ENCODE results near the gene NF1.

NF1 gene

GRCh38 chr17:31062346-31062745, 32.4 kb upstream of the NF1 start:
- H3K9me3 ChIP-seq (ENCODE audit: control insufficient read depth, low read length) = no peaks in the 10 kb centered on the region
- no peaks in the 10 kb centered on the region for H3K36me3 ChIP-seq (ENCODE audit: control insufficient read depth in 1 of 2, insufficient read depth in 2 of 2, low read depth in 1 of 2, low read length in 2 of 2)
- 100% methylated on average over 3 of the region's 3 CpGs for WGBS
- H3K4me3 ChIP-seq (ENCODE audit: insufficient read depth in 1 of 2, low read depth in 1 of 2, low read length in 2 of 2) = no peak overlapping the region
- no peak overlapping the region for H2AK5ac ChIP-seq (ENCODE audit: low read length, severe bottlenecking)
- no peak overlapping the region for H2BK15ac ChIP-seq (ENCODE audit: low read depth, poor library complexity, severe bottlenecking)
- H3K79me1 ChIP-seq (replicated peaks; ENCODE audit: low read length, poor library complexity, severe bottlenecking) = no peaks in the 10 kb centered on the region
- no peaks in the 10 kb centered on the region for H3K4me1 ChIP-seq (ENCODE audit: control insufficient read depth, insufficient read depth, low read depth, low read length)
- H3K27ac ChIP-seq (ENCODE audit: low read length, poor library complexity, severe bottlenecking) = no peak overlapping the region
- H3K23ac ChIP-seq (ENCODE audit: low read length in 2 of 2) = no peak overlapping the region
- H3K27me3 ChIP-seq (ENCODE audit: control insufficient read depth in 1 of 2, insufficient read depth in 1 of 2, low read length in 2 of 2) = peaks cover 0 to 3% of the 10 kb centered on the region in 2 experiments
- H2AFZ ChIP-seq (ENCODE audit: low read depth, low read length) = no peak overlapping the region
- no peak overlapping the region for H3K4me2 ChIP-seq (ENCODE audit: low read length, poor library complexity, severe bottlenecking)
- no peak overlapping the region for H2BK120ac ChIP-seq (ENCODE audit: low read depth, low read length)
- no peak overlapping the region for H2BK12ac ChIP-seq (ENCODE audit: low read length in 2 of 2)
- H3K9ac ChIP-seq (ENCODE audit: low read length) = no peak overlapping the region
- H2BK5ac ChIP-seq (ENCODE audit: low read depth, low read length, poor library complexity, severe bottlenecking) = no peak overlapping the region
- no peak overlapping the region for H3K4ac ChIP-seq (ENCODE audit: low read depth in 1 of 2, low read length in 2 of 2)
- H4K91ac ChIP-seq (ENCODE audit: low read length) = no peak overlapping the region
- DNase-seq = no peak
- H3K18ac ChIP-seq (ENCODE audit: low read depth in 1 of 2, low read length in 2 of 2) = no peak overlapping the region
- no peak overlapping the region for H4K8ac ChIP-seq (ENCODE audit: low read length)
- no peak overlapping the region for H3K14ac ChIP-seq (ENCODE audit: low read length in 2 of 2)

- WGBS = 100% methylated on average over 1 of the region's 2 CpGs
- H4K91ac ChIP-seq (ENCODE audit: low read length) = no peak overlapping the region
- no peak overlapping the region for H2AK5ac ChIP-seq (ENCODE audit: low read length, severe bottlenecking)
- H3K18ac ChIP-seq (ENCODE audit: low read depth in 1 of 2, low read length in 2 of 2) = no peak overlapping the region
- H3K4me1 ChIP-seq (ENCODE audit: control insufficient read depth, insufficient read depth, low read depth, low read length) = peaks cover 3% of the 10 kb centered on the region
- H3K9ac ChIP-seq (ENCODE audit: low read length) = no peak overlapping the region
- H2BK120ac ChIP-seq (ENCODE audit: low read depth, low read length) = no peak overlapping the region
- no peak overlapping the region for H3K4me3 ChIP-seq (ENCODE audit: insufficient read depth in 1 of 2, low read depth in 1 of 2, low read length in 2 of 2)
- H2BK12ac ChIP-seq (ENCODE audit: low read length in 2 of 2) = no peak overlapping the region
- H3K23ac ChIP-seq (ENCODE audit: low read length in 2 of 2) = no peak overlapping the region
- no peak for DNase-seq
- no peaks in the 10 kb centered on the region for H3K36me3 ChIP-seq (ENCODE audit: control insufficient read depth in 1 of 2, insufficient read depth in 2 of 2, low read depth in 1 of 2, low read length in 2 of 2)
- H3K27ac ChIP-seq (ENCODE audit: low read length, poor library complexity, severe bottlenecking) = no peak overlapping the region
- H2BK15ac ChIP-seq (ENCODE audit: low read depth, poor library complexity, severe bottlenecking) = no peak overlapping the region
- H3K9me3 ChIP-seq (ENCODE audit: control insufficient read depth, low read length) = no peaks in the 10 kb centered on the region
- H2BK5ac ChIP-seq (ENCODE audit: low read depth, low read length, poor library complexity, severe bottlenecking) = no peak overlapping the region
- no peak overlapping the region for H3K4me2 ChIP-seq (ENCODE audit: low read length, poor library complexity, severe bottlenecking)
- no peak overlapping the region for H3K14ac ChIP-seq (ENCODE audit: low read length in 2 of 2)
- no peak overlapping the region for H3K4ac ChIP-seq (ENCODE audit: low read depth in 1 of 2, low read length in 2 of 2)
- H2AFZ ChIP-seq (ENCODE audit: low read depth, low read length) = no peak overlapping the region
- H4K8ac ChIP-seq (ENCODE audit: low read length) = no peak overlapping the region
- H3K27me3 ChIP-seq (ENCODE audit: control insufficient read depth in 1 of 2, insufficient read depth in 1 of 2, low read length in 2 of 2) = no peaks in the 10 kb centered on the region
- H3K79me1 ChIP-seq (replicated peaks; ENCODE audit: low read length, poor library complexity, severe bottlenecking) = no peaks in the 10 kb centered on the region
These were observed 30.1 kb upstream of the NF1 start for GRCh38 chr17:31064707-31065106.

GRCh38 chr17:31067691-31068184, 27.0 kb upstream of the NF1 start:
- no peak overlapping the region for H2AFZ ChIP-seq (ENCODE audit: low read depth, low read length)
- H2BK5ac ChIP-seq (ENCODE audit: low read depth, low read length, poor library complexity, severe bottlenecking) = no peak overlapping the region
- peak overlapping the region; percentile 64 for H3K9ac ChIP-seq (ENCODE audit: low read length)
- no peak overlapping the region for H2AK5ac ChIP-seq (ENCODE audit: low read length, severe bottlenecking)
- H3K18ac ChIP-seq (ENCODE audit: low read depth in 1 of 2, low read length in 2 of 2) = no peak overlapping the region
- no peak overlapping the region for H2BK12ac ChIP-seq (ENCODE audit: low read length in 2 of 2)
- no peak overlapping the region for H3K4ac ChIP-seq (ENCODE audit: low read depth in 1 of 2, low read length in 2 of 2)
- H3K9me3 ChIP-seq (ENCODE audit: control insufficient read depth, low read length) = no peaks in the 10 kb centered on the region
- H2BK120ac ChIP-seq (ENCODE audit: low read depth, low read length) = no peak overlapping the region
- H3K79me1 ChIP-seq (replicated peaks; ENCODE audit: low read length, poor library complexity, severe bottlenecking) = no peaks in the 10 kb centered on the region
- no peak overlapping the region for H2BK15ac ChIP-seq (ENCODE audit: low read depth, poor library complexity, severe bottlenecking)
- H4K8ac ChIP-seq (ENCODE audit: low read length) = no peak overlapping the region
- H3K4me2 ChIP-seq (ENCODE audit: low read length, poor library complexity, severe bottlenecking) = no peak overlapping the region
- no peaks in the 10 kb centered on the region for H3K36me3 ChIP-seq (ENCODE audit: control insufficient read depth in 1 of 2, insufficient read depth in 2 of 2, low read depth in 1 of 2, low read length in 2 of 2)
- H3K27me3 ChIP-seq (ENCODE audit: control insufficient read depth in 1 of 2, insufficient read depth in 1 of 2, low read length in 2 of 2) = no peaks in the 10 kb centered on the region
- 0% methylated on average over 1 of the region's 2 CpGs for WGBS
- no peak overlapping the region for H3K27ac ChIP-seq (ENCODE audit: low read length, poor library complexity, severe bottlenecking)
- no peak overlapping the region for H3K14ac ChIP-seq (ENCODE audit: low read length in 2 of 2)
- peak; percentile 89 for DNase-seq
- no peak overlapping the region for H4K91ac ChIP-seq (ENCODE audit: low read length)
- H3K23ac ChIP-seq (ENCODE audit: low read length in 2 of 2) = no peak overlapping the region
- H3K4me3 ChIP-seq (ENCODE audit: insufficient read depth in 1 of 2, low read depth in 1 of 2, low read length in 2 of 2) = no peak overlapping the region
- peaks cover 3% of the 10 kb centered on the region for H3K4me1 ChIP-seq (ENCODE audit: control insufficient read depth, insufficient read depth, low read depth, low read length)

- Histone ChIP-seq H2BK15ac (ENCODE audit: low read depth, poor library complexity, severe bottlenecking) (no peak overlapping the region), H4K8ac (ENCODE audit: low read length) (no peak overlapping the region), H2BK120ac (ENCODE audit: low read depth, low read length) (no peak overlapping the region), H3K18ac (ENCODE audit: low read depth in 1 of 2, low read length in 2 of 2) (peak overlapping the region; percentile 47 to 78), H3K27me3 (ENCODE audit: control insufficient read depth in 1 of 2, insufficient read depth in 1 of 2, low read length in 2 of 2) (no peaks in the 10 kb centered on the region), H3K9me3 (ENCODE audit: control insufficient read depth, low read length) (no peaks in the 10 kb centered on the region), H3K4ac (ENCODE audit: low read depth in 1 of 2, low read length in 2 of 2) (peak overlapping the region; percentile 52 to 94), H2AFZ (ENCODE audit: low read depth, low read length) (no peak overlapping the region), H3K4me1 (ENCODE audit: control insufficient read depth, insufficient read depth, low read depth, low read length) (peaks cover 3% of the 10 kb centered on the region), H3K36me3 (ENCODE audit: control insufficient read depth in 1 of 2, insufficient read depth in 2 of 2, low read depth in 1 of 2, low read length in 2 of 2) (no peaks in the 10 kb centered on the region), H2BK12ac (ENCODE audit: low read length in 2 of 2) (peak overlapping the region; percentile 61 to 77), H4K91ac (ENCODE audit: low read length) (no peak overlapping the region), H3K9ac (ENCODE audit: low read length) (peak overlapping the region; percentile 64), H3K14ac (ENCODE audit: low read length in 2 of 2) (no peak overlapping the region), H2AK5ac (ENCODE audit: low read length, severe bottlenecking) (peak overlapping the region; percentile 27), H3K27ac (ENCODE audit: low read length, poor library complexity, severe bottlenecking) (no peak overlapping the region), H2BK5ac (ENCODE audit: low read depth, low read length, poor library complexity, severe bottlenecking) (no peak overlapping the region), H3K79me1 (replicated peaks; ENCODE audit: low read length, poor library complexity, severe bottlenecking) (no peaks in the 10 kb centered on the region), H3K4me3 (ENCODE audit: insufficient read depth in 1 of 2, low read depth in 1 of 2, low read length in 2 of 2) (no peak overlapping the region), H3K4me2 (ENCODE audit: low read length, poor library complexity, severe bottlenecking) (no peak overlapping the region), H3K23ac (ENCODE audit: low read length in 2 of 2) (no peak overlapping the region)
- peak; percentile 54 for DNase-seq
- WGBS = 40% methylated on average over 4 of the region's 4 CpGs
These were observed 26.5 kb upstream of the NF1 start for GRCh38 chr17:31068291-31068690.
